Cardiac septum (tissue), 1 donor: ENCODE data around the gene CDCA5. TPM values are rescaled to one million over a fixed set of nuclear protein-coding genes. Genes with fewer than 3 reads are reported as not detected.

Experiments
- microRNA-seq: library from miRNA; unstranded; fragments of <30 nt; microRNA quantifications from one replicate; pipeline ENCODE4 v1.2.0, GENCODE V29; 2020
- total RNA-seq: library from RNA; stranded (reverse); fragmentation: NEBNext Ultra II Directional; extraction: Animal tissue kit (Norgen Biotek cat#: 25700); gene quantifications from one replicate; pipeline ENCODE4 v1.2.1, GENCODE V29; 2021
- donor health status: DM: no; HTN: no; CAD: no.

CDCA5 gene
- total RNA-seq, 1 donor from 2014 or later, result 1.5 TPM

Small RNAs within 50 kb of the gene (microRNA-seq; reads per million reads assigned to microRNA genes)
- not detected for gene MIR6751

Other genes starting within 250 kb of the CDCA5 start
- 1.2 TPM for gene CDC42BPG, start 239.4 kb downstream of the CDCA5 start, total RNA-seq
- gene EHD1, start 205.4 kb downstream of the CDCA5 start, total RNA-seq, result 50.9 TPM
- gene ATG2A, start 166.8 kb downstream of the CDCA5 start, total RNA-seq, result 14.6 TPM
- 24.9 TPM for gene PPP2R5B, start 159.4 kb downstream of the CDCA5 start, total RNA-seq
- gene GPHA2, start 148.1 kb downstream of the CDCA5 start, total RNA-seq, result not detected
- gene MAJIN, start 111.9 kb downstream of the CDCA5 start, total RNA-seq, result not detected
- 0.70 TPM for gene BATF2, start 87.1 kb downstream of the CDCA5 start, total RNA-seq
- 120 TPM for gene ARL2, start 69.9 kb downstream of the CDCA5 start, total RNA-seq
- gene SNX15, start 56.6 kb downstream of the CDCA5 start, total RNA-seq, result 17.0 TPM
- gene SAC3D1, start 42.8 kb downstream of the CDCA5 start, total RNA-seq, result 5.0 TPM
- gene NAALADL1, start 25.5 kb downstream of the CDCA5 start, total RNA-seq, result 3.5 TPM
- gene ZFPL1, start 182 bp upstream of the CDCA5 start, total RNA-seq, result 23.5 TPM
- 87.1 TPM for gene VPS51, start 12.2 kb upstream of the CDCA5 start, total RNA-seq
- 50.1 TPM for gene TM7SF2, start 27.8 kb upstream of the CDCA5 start, total RNA-seq
- gene ZNHIT2, start 33.7 kb upstream of the CDCA5 start, total RNA-seq, result 5.5 TPM
- 511 TPM for gene FAU, start 38.1 kb upstream of the CDCA5 start, total RNA-seq
- gene MRPL49, start 38.3 kb upstream of the CDCA5 start, total RNA-seq, result 28.5 TPM
- gene SYVN1, start 50.5 kb upstream of the CDCA5 start, total RNA-seq, result 25.2 TPM
- not detected for gene SPDYC, start 86.2 kb upstream of the CDCA5 start, total RNA-seq
- gene CAPN1, start 97.9 kb upstream of the CDCA5 start, total RNA-seq, result 89.6 TPM
- gene POLA2, start 177.9 kb upstream of the CDCA5 start, total RNA-seq, result 3.5 TPM
- 3.6 TPM for gene CDC42EP2, start 230.8 kb upstream of the CDCA5 start, total RNA-seq
- 46.2 TPM for gene DPF2, start 249.8 kb upstream of the CDCA5 start, total RNA-seq